Measurements from ENCODE around the gene UBE3D. TPM values are rescaled to one million over a fixed set of nuclear protein-coding genes. Genes with fewer than 3 reads are reported as not detected.

Gene UBE3D
- total RNA-seq, 1 experiment from 2014 or later: 10.7 TPM

DNA sequence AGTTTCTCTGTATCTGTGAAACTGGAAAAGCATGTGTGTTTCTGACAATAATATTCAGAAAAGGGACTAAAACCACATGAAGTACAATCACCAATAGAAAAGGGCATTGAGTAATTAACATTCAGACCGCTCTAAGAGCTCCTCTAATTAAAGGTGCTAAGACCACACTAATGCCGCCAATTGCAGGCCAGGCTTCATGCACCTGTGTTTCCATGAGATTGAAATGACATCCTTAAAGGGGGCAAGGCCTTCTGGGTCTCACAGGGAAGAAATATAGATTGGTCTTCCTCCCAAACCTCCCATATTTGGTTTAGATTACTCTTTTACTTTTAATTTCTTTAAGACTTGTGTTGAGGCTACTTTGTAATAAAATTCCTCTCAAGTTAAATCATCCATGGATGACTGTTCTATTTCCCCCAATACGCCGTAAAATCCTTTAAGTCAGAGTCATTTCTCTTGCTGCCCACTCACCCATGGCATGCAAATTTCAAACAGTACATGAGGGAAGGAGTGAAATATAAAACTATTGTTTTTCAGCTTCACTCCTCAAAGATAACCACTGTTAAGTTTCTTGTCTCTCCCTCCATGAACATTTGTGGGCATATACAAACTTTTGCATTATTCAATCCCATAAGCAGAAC lies 110.6 kb downstream of the UBE3D start:
- no peak overlapping the region for H2BK15ac ChIP-seq (ENCODE audit: low read depth, low read length)
- H4K8ac ChIP-seq (replicated peaks; ENCODE audit: insufficient read length, low read depth, low read length): no peak overlapping the region
- no CpG with 5 or more reads among the region's 4 CpGs for WGBS (ENCODE audit: extremely low coverage, insufficient read length, low lambda C conversion rate)
- TF ChIP-seq, protein P1, sequence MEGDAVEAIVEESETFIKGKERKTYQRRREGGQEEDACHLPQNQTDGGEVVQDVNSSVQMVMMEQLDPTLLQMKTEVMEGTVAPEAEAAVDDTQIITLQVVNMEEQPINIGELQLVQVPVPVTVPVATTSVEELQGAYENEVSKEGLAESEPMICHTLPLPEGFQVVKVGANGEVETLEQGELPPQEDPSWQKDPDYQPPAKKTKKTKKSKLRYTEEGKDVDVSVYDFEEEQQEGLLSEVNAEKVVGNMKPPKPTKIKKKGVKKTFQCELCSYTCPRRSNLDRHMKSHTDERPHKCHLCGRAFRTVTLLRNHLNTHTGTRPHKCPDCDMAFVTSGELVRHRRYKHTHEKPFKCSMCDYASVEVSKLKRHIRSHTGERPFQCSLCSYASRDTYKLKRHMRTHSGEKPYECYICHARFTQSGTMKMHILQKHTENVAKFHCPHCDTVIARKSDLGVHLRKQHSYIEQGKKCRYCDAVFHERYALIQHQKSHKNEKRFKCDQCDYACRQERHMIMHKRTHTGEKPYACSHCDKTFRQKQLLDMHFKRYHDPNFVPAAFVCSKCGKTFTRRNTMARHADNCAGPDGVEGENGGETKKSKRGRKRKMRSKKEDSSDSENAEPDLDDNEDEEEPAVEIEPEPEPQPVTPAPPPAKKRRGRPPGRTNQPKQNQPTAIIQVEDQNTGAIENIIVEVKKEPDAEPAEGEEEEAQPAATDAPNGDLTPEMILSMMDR (conservative IDR thresholded peaks at IDR 0.05): no peak
- no peaks in the 10 kb centered on the region for H3K79me2 ChIP-seq (ENCODE audit: insufficient read depth, low read length)
- Mint-ChIP-seq H3K9me3 (no peaks in the 10 kb centered on the region; a peak in 1 of 5 replicates), H3K27me3 (ENCODE audit: low read depth) (no peaks in the 10 kb centered on the region), H3K27ac (no peak overlapping the region), H3K4me1 (peaks cover 17 to 22% of the 10 kb centered on the region in 2 experiments), H3K4me3 (no peak overlapping the region), H3K36me3 (ENCODE audit: insufficient read depth in 1 of 3, low read depth in 3 of 3) (peaks cover 13 to 20% (median 14%) of the 10 kb centered on the region in 3 experiments)
- H3K56ac ChIP-seq (ENCODE audit: insufficient read length, low read depth, low read length): no peak overlapping the region
- no peak overlapping the region for H3K4me2 ChIP-seq (ENCODE audit: insufficient read depth, insufficient read length, low read length)
- H2BK5ac ChIP-seq (ENCODE audit: insufficient read length, low read length): no peak overlapping the region
- no peaks in the 10 kb centered on the region for H3K9me3 ChIP-seq (ENCODE audit: control insufficient read depth, low read depth, low read length)
- no peaks in the 10 kb centered on the region for H4K20me1 ChIP-seq (ENCODE audit: control insufficient read depth, insufficient read depth, insufficient read length)
- H2AFZ ChIP-seq (ENCODE audit: low read length): no peak overlapping the region
- no peak overlapping the region for H3K23ac ChIP-seq (ENCODE audit: insufficient read length, low read depth, low read length)
- H3T11ph ChIP-seq (ENCODE audit: low read length): no peak overlapping the region
- H4K5ac ChIP-seq (ENCODE audit: insufficient read length, low read depth, low read length): no peak overlapping the region
- no peak overlapping the region for H4K91ac ChIP-seq (ENCODE audit: insufficient read length, low read depth, low read length)
- no peak for DNase-seq
- no peaks in the 10 kb centered on the region for H3K79me1 ChIP-seq (ENCODE audit: insufficient read depth, low read depth, low read length, poor library complexity, severe bottlenecking)
- H2BK12ac ChIP-seq (ENCODE audit: insufficient read length, low read depth, low read length): no peak overlapping the region
- H2BK20ac ChIP-seq (ENCODE audit: low read depth, low read length, poor library complexity, severe bottlenecking): no peak overlapping the region
- H3K4me1 ChIP-seq (ENCODE audit: insufficient read depth, low read length): peaks cover 5% of the 10 kb centered on the region; the same call in 1 of the 2 replicates
- no peak overlapping the region for H3K18ac ChIP-seq (ENCODE audit: insufficient read length, low read depth, low read length)
- no peaks in the 10 kb centered on the region for H3K23me2 ChIP-seq (ENCODE audit: insufficient read length, low read depth, low read length, poor library complexity, severe bottlenecking)
- H3K9ac ChIP-seq (ENCODE audit: extremely low read depth, insufficient read length, low read length): no peak overlapping the region
- no peak overlapping the region for H3K4ac ChIP-seq (ENCODE audit: low read depth, low read length)
- H3K27ac ChIP-seq (ENCODE audit: insufficient read length, low read depth, low read length): no peak overlapping the region
- H3K27me3 ChIP-seq (ENCODE audit: insufficient read depth, low read length): no peaks in the 10 kb centered on the region
- H2BK120ac ChIP-seq (ENCODE audit: low read depth, low read length, poor library complexity, severe bottlenecking): no peak overlapping the region
- H3K14ac ChIP-seq (ENCODE audit: insufficient read depth, low read length): no peak overlapping the region
- H2AK5ac ChIP-seq (ENCODE audit: insufficient read length, low read length): no peak overlapping the region

Measured in H9 (cell line).